Stimulated activated CD8-positive, alpha-beta memory T cell treated with anti-CD3 and anti-CD28 coated beads, Interleukin-15, amount 100 ng/mL, for 4 hours (primary cell): ENCODE results near the gene TMC1.

ENCODE experiments used
- DNase-seq, 2 donors: peaks; one replicate each; pipeline ENCODE4 v3.0.0-alpha.2; 2020; ENCODE audit warnings: low read depth in 2 of 2

Gene TMC1

GRCh38 chr9:72575666-72576065 is 54.3 kb downstream of the TMC1 start:
- no peak for DNase-seq

DNA sequence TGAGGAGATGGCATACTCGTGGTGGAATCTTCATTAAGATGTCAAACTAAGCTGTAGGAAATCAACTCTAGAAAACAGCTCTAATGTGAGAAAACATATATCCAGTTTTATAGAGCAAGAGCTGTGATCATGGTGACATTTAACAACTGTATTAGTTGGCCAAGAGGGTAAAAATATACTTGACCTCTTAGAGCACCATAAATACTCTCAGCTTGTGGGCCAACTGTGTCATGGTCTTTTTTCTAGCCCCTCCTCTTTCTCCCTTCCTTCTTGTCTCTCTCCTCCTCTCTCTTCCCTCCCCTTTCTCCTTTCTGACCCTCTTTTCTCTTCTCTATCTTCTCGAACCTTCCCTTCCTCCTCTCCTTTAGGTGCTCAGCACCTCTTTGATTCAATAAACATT is 54.7 kb downstream of the TMC1 start:
- DNase-seq, result no peak

- DNase-seq, result no peak
Measured at GRCh38 chr9:72577212-72577753, 55.9 kb downstream of the TMC1 start.

GRCh38 chr9:72579190-72579589 is 57.8 kb downstream of the TMC1 start:
- no peak for DNase-seq

GRCh38 chr9:72579880-72580550 is 58.6 kb downstream of the TMC1 start:
- DNase-seq, result no peak

- DNase-seq, result no peak
Measured at GRCh38 chr9:72581694-72582093, 60.3 kb downstream of the TMC1 start.

DNA sequence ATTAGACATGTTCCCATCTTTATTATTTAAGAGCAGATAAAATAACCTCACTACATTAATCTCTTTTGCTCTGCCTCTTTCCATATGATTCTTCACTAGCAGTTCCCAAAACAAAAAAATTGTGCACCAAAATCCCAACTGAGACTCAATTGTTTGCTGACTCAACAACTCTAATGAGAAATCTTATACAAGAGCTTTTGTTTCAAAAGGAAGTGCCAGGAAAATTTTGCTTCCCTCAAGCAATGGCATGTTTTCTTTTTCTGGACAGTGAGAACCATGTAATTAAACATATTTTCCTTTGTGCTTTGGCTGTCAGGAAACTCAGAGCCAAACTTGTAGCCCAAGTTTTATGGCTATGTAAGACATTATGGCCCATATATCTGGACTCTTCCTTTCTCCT is 62.0 kb downstream of the TMC1 start:
- no peak for DNase-seq

- DNase-seq, result no peak
Measured at GRCh38 chr9:72586388-72587130, 65.2 kb downstream of the TMC1 start.

- no peak for DNase-seq
Measured at GRCh38 chr9:72588336-72588735, 66.9 kb downstream of the TMC1 start.

DNA sequence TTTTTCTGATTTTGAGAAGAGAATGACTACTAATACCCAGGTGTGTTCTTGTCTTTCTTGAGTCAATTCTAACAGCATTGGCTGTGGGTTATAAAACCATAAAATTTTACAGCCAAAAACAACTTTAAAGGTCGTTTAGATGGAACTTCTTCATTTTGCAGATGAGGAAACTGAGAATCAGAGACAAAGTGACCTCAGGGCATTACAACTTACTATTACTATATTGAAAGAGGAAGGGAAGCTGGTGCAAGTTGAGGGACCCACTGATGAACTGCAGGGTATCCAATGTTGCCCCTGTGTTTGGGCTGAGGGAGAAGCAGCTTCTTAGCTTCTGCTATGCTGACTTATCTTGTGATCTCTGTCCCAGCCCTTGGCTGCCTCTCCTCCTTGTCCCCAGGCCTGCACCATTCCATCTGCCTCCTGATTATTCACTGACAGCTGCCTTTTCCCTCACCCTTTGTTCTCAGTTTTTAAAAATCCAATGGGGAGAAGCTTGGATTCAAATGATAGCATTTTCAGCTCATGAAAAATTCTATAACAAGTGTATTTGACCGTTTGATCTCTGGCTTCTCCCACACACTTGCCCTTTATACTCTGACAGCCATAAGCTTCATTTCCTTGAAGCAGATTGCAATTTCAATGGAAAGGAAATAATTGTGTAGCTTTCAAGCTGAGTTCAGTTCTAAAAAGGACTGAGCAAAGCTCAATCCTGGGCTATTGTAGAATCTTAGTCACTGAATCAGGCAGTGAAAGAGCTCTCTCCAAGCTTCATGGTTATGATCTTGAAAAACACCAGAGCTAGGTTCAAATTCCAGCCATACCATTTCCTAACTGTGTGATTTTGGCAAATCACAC is 68.5 kb downstream of the TMC1 start:
- DNase-seq, result no peak

DNA sequence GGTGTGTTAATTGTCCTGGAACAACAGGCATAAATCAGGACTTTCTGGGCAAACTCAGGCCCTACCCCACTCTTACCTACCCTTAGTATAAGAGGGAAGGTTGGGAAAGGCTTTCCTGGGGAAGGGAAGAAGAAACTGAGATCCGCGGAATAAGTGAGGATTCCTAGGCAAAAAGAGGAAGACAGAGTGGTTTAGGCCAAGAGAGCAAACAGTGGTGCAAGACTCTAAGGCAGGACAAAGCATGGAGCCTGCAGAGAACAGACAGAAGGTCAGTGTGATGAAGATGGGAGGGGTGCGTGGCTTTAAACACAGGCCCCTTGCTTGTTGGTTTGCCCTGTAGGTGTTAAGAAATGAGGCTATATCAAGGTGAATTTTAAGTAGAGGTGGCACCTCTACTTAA is 69.4 kb downstream of the TMC1 start:
- DNase-seq, result no peak

- DNase-seq, result no peak
Measured at GRCh38 chr9:72592502-72593403, 71.3 kb downstream of the TMC1 start.

DNA sequence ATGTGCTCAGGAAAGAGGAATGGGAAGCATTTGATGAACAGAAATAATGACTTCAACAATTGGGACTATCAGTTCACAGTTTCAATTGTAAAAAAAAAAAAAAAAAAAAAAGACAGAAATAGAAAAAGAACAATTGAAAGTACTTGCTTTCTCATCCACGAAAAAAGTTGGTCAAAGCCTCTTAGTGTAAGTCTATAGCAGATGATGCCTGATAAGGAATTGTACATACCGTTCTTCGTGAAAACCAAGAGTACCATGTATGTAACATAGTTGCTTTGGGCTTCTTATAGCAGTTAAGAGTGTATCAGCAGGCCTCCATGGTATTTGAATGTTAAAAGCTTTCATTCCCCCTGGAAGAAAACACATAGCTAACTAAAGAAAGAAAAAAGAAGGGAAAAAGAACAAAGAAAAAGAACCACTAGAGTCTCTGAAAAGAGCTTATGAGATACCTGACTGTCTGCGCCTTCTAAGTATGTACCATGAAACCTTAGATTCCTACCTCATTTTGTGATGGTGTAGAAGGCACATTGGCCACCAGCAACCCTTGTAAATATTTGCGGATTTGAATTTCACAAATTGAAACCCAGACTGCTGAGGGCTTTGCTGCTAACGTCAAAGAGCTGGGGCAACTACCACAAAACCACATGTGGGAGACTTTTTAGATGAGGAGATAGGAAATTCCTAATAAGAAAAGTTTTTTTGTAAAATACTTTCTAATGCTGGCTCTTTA is 75.2 kb downstream of the TMC1 start:
- DNase-seq, result no peak

GRCh38 chr9:72597181-72597517 is 75.7 kb downstream of the TMC1 start:
- DNase-seq, result no peak

- no peak for DNase-seq
Measured at GRCh38 chr9:72597601-72598000, 76.2 kb downstream of the TMC1 start.

DNA sequence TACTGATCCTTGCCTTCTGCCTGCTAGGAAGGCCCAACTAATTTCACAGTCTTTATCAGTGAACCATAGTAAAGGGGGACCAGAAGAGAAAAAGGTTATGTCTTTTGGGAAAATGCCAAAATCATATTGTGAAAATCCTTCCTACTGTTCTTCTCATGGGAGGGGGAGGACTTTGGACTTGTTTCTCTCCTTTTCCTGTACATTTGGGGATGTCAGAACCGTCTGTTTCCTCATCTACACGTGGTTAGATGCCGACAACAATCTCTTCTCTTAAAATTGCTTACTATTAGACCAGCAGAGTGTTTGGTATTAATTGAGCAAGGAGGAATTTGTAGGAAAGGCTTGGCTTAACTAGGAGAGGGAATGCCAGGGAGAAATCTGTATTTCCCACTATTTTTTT is 77.2 kb downstream of the TMC1 start:
- no peak for DNase-seq

- no peak for DNase-seq
Measured at GRCh38 chr9:72599874-72600534, 78.6 kb downstream of the TMC1 start.

GRCh38 chr9:72600671-72601070 is 79.3 kb downstream of the TMC1 start:
- no peak for DNase-seq

GRCh38 chr9:72601615-72602014 is 80.2 kb downstream of the TMC1 start:
- DNase-seq, result no peak

GRCh38 chr9:72612449-72612848 is 91.0 kb downstream of the TMC1 start:
- DNase-seq, result no peak
